GM13976 (cell line): ENCODE data around the gene DNASE2B.

Source experiments
- DNase-seq: peaks from one replicate; pipeline ENCODE4 v3.0.0; 2012; ENCODE audit warnings: low spot score
- in situ Hi-C: fragments of 300-500 bp; cut with MboI; formaldehyde crosslinking; loops from one replicate; pipeline ENCODE4 v1.12.0; 2022; ENCODE audit warnings: low sequenced_read_pairs, mixed read lengths, inconsistent platforms; ENCODE audit not compliant: unreplicated experiment
- TF ChIP-seq, protein P1 (sequence below): IDR thresholded peaks from 2 replicates; pipeline ENCODE4 v1.5.1; 2012; ENCODE audit warnings: borderline replicate concordance, mild to moderate bottlenecking; ENCODE audit not compliant: insufficient read depth; ENCODE audit errors: extremely low read depth, missing control alignments, control extremely low read depth

DNASE2B gene

DNA sequence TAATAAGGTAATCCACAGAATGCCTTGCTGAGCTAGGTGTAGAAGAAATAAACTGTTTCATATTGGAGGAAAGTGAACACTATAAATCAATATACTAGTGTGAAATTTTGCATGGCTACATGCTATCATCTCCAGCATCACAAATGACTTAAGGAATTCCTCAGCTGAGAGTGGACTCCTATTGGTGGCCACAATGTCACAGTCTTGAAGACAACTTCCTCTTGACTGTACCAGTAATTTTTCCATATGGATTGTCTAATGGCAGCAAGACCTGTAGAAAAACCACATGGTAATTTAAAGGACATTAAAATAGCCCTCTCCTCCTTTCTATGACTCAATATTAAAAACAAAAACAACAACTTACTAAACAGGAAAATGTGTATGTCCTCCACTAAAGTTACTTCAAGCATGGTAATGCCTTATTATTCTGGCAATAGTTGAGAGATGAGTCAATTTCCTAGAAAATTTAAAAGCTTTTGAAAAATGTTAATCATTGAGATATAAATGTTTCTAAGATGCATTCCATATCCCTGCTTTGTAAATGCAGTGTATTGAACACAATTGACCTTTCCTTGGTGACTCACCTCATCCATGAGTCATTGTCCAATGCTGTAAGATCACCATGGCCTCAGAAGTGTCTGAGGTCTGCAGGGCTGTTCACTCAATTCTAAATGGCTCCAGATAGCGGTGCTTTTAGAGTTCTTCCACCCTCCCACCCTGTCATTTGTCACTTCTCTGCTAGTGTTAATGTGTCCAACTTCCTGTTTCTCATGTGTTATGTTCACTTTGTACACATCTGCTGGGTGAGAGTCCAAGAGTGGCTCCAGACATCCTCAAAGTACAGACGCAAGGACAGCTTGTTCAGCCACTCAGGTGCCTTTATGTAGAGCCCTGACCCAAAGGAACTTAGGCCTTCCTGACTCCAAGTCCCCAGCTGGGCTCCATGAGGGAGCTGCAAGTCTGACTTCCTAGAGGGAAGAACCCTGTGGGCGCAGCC, 32.8 kb upstream of the DNASE2B start:
- peak; percentile 3 for DNase-seq
- TF ChIP-seq, protein P1, sequence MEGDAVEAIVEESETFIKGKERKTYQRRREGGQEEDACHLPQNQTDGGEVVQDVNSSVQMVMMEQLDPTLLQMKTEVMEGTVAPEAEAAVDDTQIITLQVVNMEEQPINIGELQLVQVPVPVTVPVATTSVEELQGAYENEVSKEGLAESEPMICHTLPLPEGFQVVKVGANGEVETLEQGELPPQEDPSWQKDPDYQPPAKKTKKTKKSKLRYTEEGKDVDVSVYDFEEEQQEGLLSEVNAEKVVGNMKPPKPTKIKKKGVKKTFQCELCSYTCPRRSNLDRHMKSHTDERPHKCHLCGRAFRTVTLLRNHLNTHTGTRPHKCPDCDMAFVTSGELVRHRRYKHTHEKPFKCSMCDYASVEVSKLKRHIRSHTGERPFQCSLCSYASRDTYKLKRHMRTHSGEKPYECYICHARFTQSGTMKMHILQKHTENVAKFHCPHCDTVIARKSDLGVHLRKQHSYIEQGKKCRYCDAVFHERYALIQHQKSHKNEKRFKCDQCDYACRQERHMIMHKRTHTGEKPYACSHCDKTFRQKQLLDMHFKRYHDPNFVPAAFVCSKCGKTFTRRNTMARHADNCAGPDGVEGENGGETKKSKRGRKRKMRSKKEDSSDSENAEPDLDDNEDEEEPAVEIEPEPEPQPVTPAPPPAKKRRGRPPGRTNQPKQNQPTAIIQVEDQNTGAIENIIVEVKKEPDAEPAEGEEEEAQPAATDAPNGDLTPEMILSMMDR = no peak
- in situ Hi-C loops = no loop called here

DNA sequence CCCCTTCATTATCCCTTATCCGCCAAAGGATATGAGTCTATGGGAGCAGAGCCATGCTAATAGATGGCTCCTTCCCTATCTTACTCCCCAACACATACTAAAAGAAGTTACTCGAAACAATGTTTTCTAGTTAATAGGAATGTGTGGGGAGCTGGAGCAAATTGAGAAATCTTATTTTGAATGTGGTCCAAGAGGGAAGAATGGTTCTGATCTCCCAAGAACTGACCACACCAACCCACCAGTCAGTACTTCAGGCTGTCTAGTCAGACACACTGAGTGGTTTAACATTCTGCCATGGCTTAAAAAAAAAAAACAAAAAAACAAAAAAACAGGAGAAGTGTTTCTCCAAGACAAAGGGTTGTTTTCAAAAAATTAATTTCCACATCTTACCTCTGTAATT, 31.5 kb upstream of the DNASE2B start:
- no peak for DNase-seq
- in situ Hi-C loops = no loop called here
- TF ChIP-seq, protein P1 = no peak

DNA sequence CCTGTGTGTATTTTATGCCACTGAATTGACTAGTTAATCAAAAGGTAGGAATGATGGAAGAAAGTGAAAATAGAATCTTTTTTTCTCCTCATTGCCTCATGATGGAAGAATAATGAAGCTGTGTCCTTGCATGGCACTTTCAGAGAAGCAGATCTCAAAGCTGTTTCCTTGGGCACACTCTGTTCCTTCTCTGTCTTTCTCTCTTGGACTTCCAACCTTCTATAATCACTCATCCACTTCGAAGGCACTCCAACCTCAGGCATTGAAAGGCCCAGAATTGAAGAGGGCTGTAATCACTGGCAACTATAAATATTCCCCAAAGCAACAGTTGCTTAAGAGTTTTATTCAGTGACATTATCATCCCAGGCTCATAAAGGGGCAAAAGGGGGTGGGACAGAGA, 31.1 kb upstream of the DNASE2B start:
- in situ Hi-C loops = no loop called here
- no peak for DNase-seq
- TF ChIP-seq, protein P1 = no peak

- in situ Hi-C loops = no loop called here
- TF ChIP-seq, protein P1 = no peak
- DNase-seq = no peak
Observed at GRCh38 chr1:84368441-84368840, 29.8 kb upstream of the DNASE2B start.

GRCh38 chr1:84370266-84370665, 28.0 kb upstream of the DNASE2B start:
- in situ Hi-C loops = no loop called here
- no peak for DNase-seq
- TF ChIP-seq, protein P1 = no peak

GRCh38 chr1:84370831-84371394, 27.4 kb upstream of the DNASE2B start:
- TF ChIP-seq, protein P1 = no peak
- DNase-seq = no peak
- in situ Hi-C loops = no loop called here
